WTC11 (cell line): ENCODE data around the gene STK32A. TPM values are rescaled to one million over a fixed set of nuclear protein-coding genes. Genes with fewer than 3 reads are reported as not detected.
A peak's percentile ranks its signal among the peaks of the same experiment; 100 is the strongest.

Experiments used
- ATAC-seq: fragments of 200-7000 bp; cut with Tn5 transposase; 2 replicates; pipeline ENCODE4 v1.10.0; 2021; ENCODE audit warnings: mild to moderate bottlenecking, moderate library complexity
- CTCF ChIA-PET: fragments of 300-600 bp; sonication (Branson Sonifier 250); formaldehyde crosslinking; loops from one replicate; lab custom pipeline; 2021; ENCODE audit warnings: antibody characterized with exemption; lab: Charles Lee
- POLR2A ChIA-PET: fragments of 350-600 bp; sonication (Branson Sonifier 250); formaldehyde crosslinking; loops from one replicate; lab custom pipeline; 2021; ENCODE audit warnings: antibody characterized with exemption; lab: Charles Lee
- DNase-seq: peaks from one replicate; pipeline ENCODE4 v3.0.0; 2021; ENCODE audit warnings: low spot score
- H3K27ac Mint-ChIP-seq: 2 replicates; pipeline ENCODE4 v1.8.0; 2021; ENCODE audit warnings: mixed read lengths
- H3K27me3 Mint-ChIP-seq: 2 replicates; pipeline ENCODE4 v1.8.0; 2021; ENCODE audit warnings: low read depth, mild to moderate bottlenecking, moderate library complexity, mixed read lengths
- H3K36me3 Mint-ChIP-seq: 2 replicates; pipeline ENCODE4 v1.8.0; 2021; ENCODE audit warnings: mixed read lengths
- H3K4me1 Mint-ChIP-seq: 2 replicates; pipeline ENCODE4 v1.8.0; 2022; ENCODE audit warnings: mixed read lengths
- H3K4me3 Mint-ChIP-seq: 2 replicates; pipeline ENCODE4 v1.8.0; 2021; ENCODE audit warnings: mild to moderate bottlenecking, moderate library complexity, mixed read lengths
- H3K9me3 Mint-ChIP-seq: 2 replicates; pipeline ENCODE4 v1.8.0; 2021; ENCODE audit warnings: mixed read lengths
- CREB1 ChIP-seq: sonication (generic); formaldehyde crosslinking; IDR thresholded peaks from 2 replicates; pipeline ENCODE4 v1.8.0; 2023; ENCODE audit warnings: mild to moderate bottlenecking, missing genetic modification reagents
- EMX1 ChIP-seq: fragments of 250-450 bp; sonication (Bioruptor Pico); IDR thresholded peaks from 2 replicates; pipeline ENCODE4 v1.8.0; 2021; ENCODE audit warnings: mild to moderate bottlenecking
- ERG ChIP-seq: fragments of 250-450 bp; sonication (Bioruptor Pico); IDR thresholded peaks from 2 replicates; pipeline ENCODE4 v1.8.0; 2021; ENCODE audit warnings: mild to moderate bottlenecking
- IRF1 ChIP-seq: sonication (generic); formaldehyde crosslinking; IDR thresholded peaks from 2 replicates; pipeline ENCODE4 v1.8.0; 2023; ENCODE audit warnings: missing genetic modification reagents
- IRF2 ChIP-seq: sonication (generic); formaldehyde crosslinking; IDR thresholded peaks from 2 replicates; pipeline ENCODE4 v1.8.0; 2022; ENCODE audit warnings: low read depth, missing genetic modification reagents, borderline replicate concordance
- MYBL2 ChIP-seq: sonication (generic); formaldehyde crosslinking; IDR thresholded peaks from 2 replicates; pipeline ENCODE4 v1.8.1; 2023; ENCODE audit warnings: mild to moderate bottlenecking, moderate library complexity, missing genetic modification reagents
- NFE2L1 ChIP-seq: sonication (generic); formaldehyde crosslinking; IDR thresholded peaks from 2 replicates; pipeline ENCODE4 v1.8.1; 2023; ENCODE audit warnings: missing genetic modification reagents
- NR1H2 ChIP-seq: sonication (generic); formaldehyde crosslinking; IDR thresholded peaks from 2 replicates; pipeline ENCODE4 v1.9.0; 2021; ENCODE audit warnings: mild to moderate bottlenecking, moderate library complexity, missing genetic modification reagents
- RELA ChIP-seq: sonication (generic); formaldehyde crosslinking; IDR thresholded peaks from 2 replicates; pipeline ENCODE4 v1.8.1; 2022; ENCODE audit warnings: missing genetic modification reagents, mild to moderate bottlenecking, borderline replicate concordance
- RORB ChIP-seq: fragments of 250-450 bp; sonication (Bioruptor Pico); IDR thresholded peaks from 2 replicates; pipeline ENCODE4 v1.9.0; 2021; ENCODE audit warnings: mild to moderate bottlenecking
- SMAD4 ChIP-seq: sonication (generic); formaldehyde crosslinking; IDR thresholded peaks from 2 replicates; pipeline ENCODE4 v1.8.0; 2022; ENCODE audit warnings: mild to moderate bottlenecking, missing genetic modification reagents
- SP1 ChIP-seq: sonication (generic); formaldehyde crosslinking; conservative IDR thresholded peaks from 2 replicates; pipeline ENCODE4 v1.8.1; 2022; ENCODE audit warnings: missing genetic modification reagents
- TP53 ChIP-seq: sonication (generic); formaldehyde crosslinking; IDR thresholded peaks from 2 replicates; pipeline ENCODE4 v1.8.1; 2023; ENCODE audit warnings: mild to moderate bottlenecking, missing genetic modification reagents
- ZNF121 ChIP-seq: sonication (generic); formaldehyde crosslinking; IDR thresholded peaks from 2 replicates; pipeline ENCODE4 v1.8.0; 2023; ENCODE audit warnings: missing genetic modification reagents
- ZNF138 ChIP-seq: sonication (generic); formaldehyde crosslinking; conservative IDR thresholded peaks from 2 replicates; pipeline ENCODE4 v1.8.1; 2022; ENCODE audit warnings: mild to moderate bottlenecking, moderate library complexity, missing genetic modification reagents
- ZNF396 ChIP-seq: fragments of 250-450 bp; sonication (Bioruptor Pico); IDR thresholded peaks from 2 replicates; pipeline ENCODE4 v1.8.0; 2021; ENCODE audit warnings: mild to moderate bottlenecking, moderate library complexity, borderline replicate concordance
- ZNF416 ChIP-seq: fragments of 250-450 bp; sonication (Bioruptor Pico); IDR thresholded peaks from 2 replicates; pipeline ENCODE4 v1.9.0; 2021; ENCODE audit warnings: mild to moderate bottlenecking, inconsistent platforms
- total RNA-seq: library from RNA; stranded (reverse); gene quantifications from 3 replicates; pipeline ENCODE4 v1.2.3, GENCODE V29; 2021
- TF ChIP-seq, protein P1 (sequence below): sonication (generic); formaldehyde crosslinking; IDR thresholded peaks from 2 replicates; pipeline ENCODE4 v1.8.0; 2022; ENCODE audit warnings: mild to moderate bottlenecking, missing genetic modification reagents
- TF ChIP-seq, protein P2 (sequence below): fragments of 250-450 bp; sonication (Bioruptor Pico); IDR thresholded peaks from 2 replicates; pipeline ENCODE4 v2.1.2; 2022; ENCODE audit warnings: mild to moderate bottlenecking, moderate library complexity
- TF ChIP-seq, protein P3 (sequence below): sonication (generic); formaldehyde crosslinking; IDR thresholded peaks from 2 replicates; pipeline ENCODE4 v1.8.1; 2022; ENCODE audit warnings: missing genetic modification reagents, borderline replicate concordance

Gene STK32A
- total RNA-seq, 1 experiment from 2014 or later, result 1.7 TPM

DNA sequence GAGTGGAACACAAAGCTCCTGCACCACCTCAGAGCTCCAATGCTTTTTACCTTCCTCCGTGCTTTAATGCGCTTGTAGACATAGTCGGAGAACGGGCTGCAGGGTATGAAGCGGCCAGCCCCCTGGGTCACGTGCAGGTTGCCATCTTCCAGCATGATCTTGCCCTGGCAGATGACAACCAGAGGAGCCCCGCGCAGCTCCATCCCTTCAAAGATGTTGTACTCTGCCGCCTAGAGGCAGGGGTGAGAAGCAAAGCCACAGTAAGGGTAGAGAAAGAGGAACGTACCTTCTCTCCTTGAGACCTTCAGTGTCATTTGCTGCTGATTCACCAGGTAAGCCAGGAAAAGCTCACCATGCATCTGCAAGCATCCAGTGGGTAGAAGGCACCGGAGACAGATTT, 162.8 kb downstream of the STK32A start:
- Mint-ChIP-seq H3K4me3 (no peak overlapping the region), H3K36me3 (peaks cover 83% of the 10 kb centered on the region), H3K27ac (peak overlapping the region; percentile 44; the same call in 1 of the 2 replicates), H3K9me3 (no peaks in the 10 kb centered on the region), H3K27me3 (no peaks in the 10 kb centered on the region), H3K4me1 (peaks cover 10% of the 10 kb centered on the region)
- TF ChIP-seq NR1H2 (CRISPR knock-in tag) (no peak), MYBL2 (CRISPR knock-in tag) (no peak)
- TF ChIP-seq, protein P1, sequence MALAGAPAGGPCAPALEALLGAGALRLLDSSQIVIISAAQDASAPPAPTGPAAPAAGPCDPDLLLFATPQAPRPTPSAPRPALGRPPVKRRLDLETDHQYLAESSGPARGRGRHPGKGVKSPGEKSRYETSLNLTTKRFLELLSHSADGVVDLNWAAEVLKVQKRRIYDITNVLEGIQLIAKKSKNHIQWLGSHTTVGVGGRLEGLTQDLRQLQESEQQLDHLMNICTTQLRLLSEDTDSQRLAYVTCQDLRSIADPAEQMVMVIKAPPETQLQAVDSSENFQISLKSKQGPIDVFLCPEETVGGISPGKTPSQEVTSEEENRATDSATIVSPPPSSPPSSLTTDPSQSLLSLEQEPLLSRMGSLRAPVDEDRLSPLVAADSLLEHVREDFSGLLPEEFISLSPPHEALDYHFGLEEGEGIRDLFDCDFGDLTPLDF (CRISPR knock-in tag), result no peak
- peak; percentile 45 for DNase-seq
- CTCF ChIA-PET, result interaction anchor here (0.6 to 2.6 kb wide), 25 partner anchors 9 to 431 kb away, joined by 3 to 13 read pairs (median 4); partner anchors contain the start of gene STK32A
- POLR2A ChIA-PET, result no interaction called here
- ATAC-seq, result peak; percentile 81

DNA sequence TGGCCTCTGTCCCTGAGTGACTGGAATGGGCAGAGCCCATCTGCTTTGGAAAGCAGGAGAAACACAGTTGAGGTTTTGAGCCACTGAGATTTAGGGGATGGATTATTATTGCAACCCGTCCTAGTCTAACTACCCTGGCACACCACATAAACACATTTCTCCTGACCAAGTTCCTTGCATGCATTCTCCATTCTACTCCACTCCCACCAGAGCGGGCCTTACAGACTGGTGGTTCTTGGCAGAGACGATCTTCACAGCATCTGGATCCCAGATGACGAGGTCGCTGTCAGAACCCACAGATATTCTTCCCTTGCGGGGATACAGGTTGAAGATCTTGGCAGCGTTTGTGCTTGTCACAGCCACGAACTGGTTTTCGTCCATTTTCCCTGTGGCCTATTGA, 164.0 kb downstream of the STK32A start:
- H3K4me3 Mint-ChIP-seq, result no peak overlapping the region
- ATAC-seq, result no peak
- ChIA-PET CTCF (interaction anchor here (1.3 kb wide), 1 partner anchor 55 kb away, joined by 3 read pairs; no protein-coding TSS in a partner anchor), POLR2A (no interaction called here)
- TF ChIP-seq SMAD4 (CRISPR knock-in tag) (no peak), IRF2 (CRISPR knock-in tag) (no peak), IRF1 (no peak), ZNF138 (CRISPR knock-in tag) (no peak), RORB (CRISPR knock-in tag) (no peak), SP1 (CRISPR knock-in tag) (no peak), EMX1 (CRISPR knock-in tag) (no peak), RELA (CRISPR knock-in tag) (no peak), NFE2L1 (CRISPR knock-in tag) (no peak), ERG (CRISPR knock-in tag) (no peak), TP53 (no peak), ZNF416 (CRISPR knock-in tag) (no peak), ZNF121 (CRISPR knock-in tag) (no peak), ZNF396 (CRISPR knock-in tag) (no peak), CREB1 (CRISPR knock-in tag) (no peak)
- TF ChIP-seq, protein P2, sequence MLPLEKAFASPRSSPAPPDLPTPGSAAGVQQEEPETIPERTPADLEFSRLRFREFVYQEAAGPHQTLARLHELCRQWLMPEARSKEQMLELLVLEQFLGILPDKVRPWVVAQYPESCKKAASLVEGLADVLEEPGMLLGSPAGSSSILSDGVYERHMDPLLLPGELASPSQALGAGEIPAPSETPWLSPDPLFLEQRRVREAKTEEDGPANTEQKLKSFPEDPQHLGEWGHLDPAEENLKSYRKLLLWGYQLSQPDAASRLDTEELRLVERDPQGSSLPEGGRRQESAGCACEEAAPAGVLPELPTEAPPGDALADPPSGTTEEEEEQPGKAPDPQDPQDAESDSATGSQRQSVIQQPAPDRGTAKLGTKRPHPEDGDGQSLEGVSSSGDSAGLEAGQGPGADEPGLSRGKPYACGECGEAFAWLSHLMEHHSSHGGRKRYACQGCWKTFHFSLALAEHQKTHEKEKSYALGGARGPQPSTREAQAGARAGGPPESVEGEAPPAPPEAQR (CRISPR knock-in tag), result no peak
- TF ChIP-seq, protein P3, sequence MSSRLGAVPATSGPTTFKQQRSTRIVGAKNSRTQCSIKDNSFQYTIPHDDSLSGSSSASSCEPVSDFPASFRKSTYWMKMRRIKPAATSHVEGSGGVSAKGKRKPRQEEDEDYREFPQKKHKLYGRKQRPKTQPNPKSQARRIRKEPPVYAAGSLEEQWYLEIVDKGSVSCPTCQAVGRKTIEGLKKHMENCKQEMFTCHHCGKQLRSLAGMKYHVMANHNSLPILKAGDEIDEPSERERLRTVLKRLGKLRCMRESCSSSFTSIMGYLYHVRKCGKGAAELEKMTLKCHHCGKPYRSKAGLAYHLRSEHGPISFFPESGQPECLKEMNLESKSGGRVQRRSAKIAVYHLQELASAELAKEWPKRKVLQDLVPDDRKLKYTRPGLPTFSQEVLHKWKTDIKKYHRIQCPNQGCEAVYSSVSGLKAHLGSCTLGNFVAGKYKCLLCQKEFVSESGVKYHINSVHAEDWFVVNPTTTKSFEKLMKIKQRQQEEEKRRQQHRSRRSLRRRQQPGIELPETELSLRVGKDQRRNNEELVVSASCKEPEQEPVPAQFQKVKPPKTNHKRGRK (CRISPR knock-in tag), result no peak
- H3K4me1 Mint-ChIP-seq, result peaks cover 3% of the 10 kb centered on the region
- no peaks in the 10 kb centered on the region for H3K9me3 Mint-ChIP-seq
- peak overlapping the region; percentile 64; the same call in 1 of the 2 replicates for H3K27ac Mint-ChIP-seq
- no peak for DNase-seq
- no peaks in the 10 kb centered on the region for H3K27me3 Mint-ChIP-seq
- peaks cover 83% of the 10 kb centered on the region for H3K36me3 Mint-ChIP-seq
